Measurements from ENCODE around the gene DOCK2.

- TF ChIP-seq ZFP3 (tag by site-specific recombination; IDR thresholded peaks at IDR 0.05; ENCODE audit: low read depth) = no peak
- TF ChIP-seq CTCF (tag by site-specific recombination; IDR thresholded peaks at IDR 0.05) = no peak
- no peak for TF ChIP-seq KLF16 (tag by site-specific recombination; IDR thresholded peaks at IDR 0.05)
- TF ChIP-seq, protein P1, sequence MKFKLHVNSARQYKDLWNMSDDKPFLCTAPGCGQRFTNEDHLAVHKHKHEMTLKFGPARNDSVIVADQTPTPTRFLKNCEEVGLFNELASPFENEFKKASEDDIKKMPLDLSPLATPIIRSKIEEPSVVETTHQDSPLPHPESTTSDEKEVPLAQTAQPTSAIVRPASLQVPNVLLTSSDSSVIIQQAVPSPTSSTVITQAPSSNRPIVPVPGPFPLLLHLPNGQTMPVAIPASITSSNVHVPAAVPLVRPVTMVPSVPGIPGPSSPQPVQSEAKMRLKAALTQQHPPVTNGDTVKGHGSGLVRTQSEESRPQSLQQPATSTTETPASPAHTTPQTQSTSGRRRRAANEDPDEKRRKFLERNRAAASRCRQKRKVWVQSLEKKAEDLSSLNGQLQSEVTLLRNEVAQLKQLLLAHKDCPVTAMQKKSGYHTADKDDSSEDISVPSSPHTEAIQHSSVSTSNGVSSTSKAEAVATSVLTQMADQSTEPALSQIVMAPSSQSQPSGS (tag by site-specific recombination; IDR thresholded peaks at IDR 0.05; ENCODE audit: low read depth) = no peak
Observed at GRCh38 chr5:169954786-169955185, 317.7 kb downstream of the DOCK2 start.

Measured in HEK293 (cell line).